DMS153 treated with DMSO at 0.1 percent for 48 hours (cell line): Measurements from ENCODE around the gene SNRPE.

ENCODE experiments used
- DNase-seq: peaks from one replicate; lab custom pipeline; 2025; ENCODE audit not compliant: unreplicated experiment; lab: John Stamatoyannopoulos, UW

The SNRPE gene

GRCh38 chr1:203878422-203878821 is 17.0 kb downstream of the SNRPE start:
- DNase-seq = no peak

GRCh38 chr1:203880606-203881005 is 19.2 kb downstream of the SNRPE start:
- DNase-seq = no peak

- DNase-seq = no peak
Observed at GRCh38 chr1:203888807-203889251, 27.4 kb downstream of the SNRPE start.

GRCh38 chr1:203891950-203892349 is 30.6 kb downstream of the SNRPE start:
- no peak for DNase-seq

- DNase-seq = no peak
Observed at GRCh38 chr1:203898458-203899352, 37.3 kb downstream of the SNRPE start.

GRCh38 chr1:203899353-203899716 is 37.9 kb downstream of the SNRPE start:
- no peak for DNase-seq

GRCh38 chr1:203899869-203900714 is 38.7 kb downstream of the SNRPE start:
- no peak for DNase-seq

GRCh38 chr1:203901581-203901980 is 40.2 kb downstream of the SNRPE start:
- no peak for DNase-seq

- no peak for DNase-seq
Observed at GRCh38 chr1:203905275-203905674, 43.9 kb downstream of the SNRPE start.

GRCh38 chr1:203906932-203907331 is 45.5 kb downstream of the SNRPE start:
- DNase-seq = no peak

- DNase-seq = no peak
Observed at GRCh38 chr1:203907901-203908300, 46.5 kb downstream of the SNRPE start.

- no peak for DNase-seq
Observed at GRCh38 chr1:203911806-203912205, 50.4 kb downstream of the SNRPE start.

GRCh38 chr1:203913073-203913521 is 51.7 kb downstream of the SNRPE start:
- no peak for DNase-seq

- DNase-seq = no peak
Observed at GRCh38 chr1:203914292-203914691, 52.9 kb downstream of the SNRPE start.

GRCh38 chr1:203915811-203916210 is 54.4 kb downstream of the SNRPE start:
- no peak for DNase-seq

- DNase-seq = no peak
Observed at GRCh38 chr1:203916756-203917155, 55.4 kb downstream of the SNRPE start.
